Tibial nerve (tissue), 4 donors: ENCODE measurements around the gene LZTFL1. TPM values are rescaled to one million over a fixed set of nuclear protein-coding genes. Genes with fewer than 3 reads are reported as not detected.

Experiments used
- DNase-seq, 2 donors: peaks; one replicate each; pipeline ENCODE4 v3.0.0-alpha.2; 2019; ENCODE audit warnings: low spot score in 2 of 2
- H3K27ac ChIP-seq, 4 donors: fragments of 200-600 bp; sonication (generic) in 3 of 4; one replicate each; pipeline ENCODE4 v1.5.1; 2017 to 2019; ENCODE audit warnings: mild to moderate bottlenecking in 1 of 4
- H3K27me3 ChIP-seq, 2 donors: fragments of 200-600 bp; sonication (generic) in 1 of 2; one replicate each; pipeline versions ENCODE4 v1.5.1 to v1.6.0; 2017 to 2019
- H3K36me3 ChIP-seq, 3 donors: fragments of 200-600 bp; sonication (generic); one replicate each; pipeline ENCODE4 v1.5.1; 2018 to 2019
- H3K4me1 ChIP-seq, 4 donors: fragments of 200-600 bp; sonication (generic) in 3 of 4; one replicate each; pipeline ENCODE4 v1.5.1; 2017 to 2019
- H3K4me3 ChIP-seq, 4 donors: fragments of 200-600 bp; sonication (generic) in 3 of 4; one replicate each; pipeline ENCODE4 v1.5.1; 2017 to 2019; ENCODE audit warnings: mild to moderate bottlenecking in 1 of 4, moderate library complexity in 1 of 4
- H3K9me3 ChIP-seq, 4 donors: fragments of 200-600 bp; sonication (generic) in 3 of 4; one replicate each; pipeline ENCODE4 v1.5.1; 2017 to 2019
- EP300 ChIP-seq, 2 donors: sonication (generic); formaldehyde crosslinking; IDR thresholded peaks; one replicate each; pipeline ENCODE4 v1.6.1; 2017; ENCODE audit warnings: antibody characterized with exemption in 2 of 2, mild to moderate bottlenecking in 1 of 2
- POLR2A ChIP-seq, 2 donors: fragments of 450-650 bp; IDR thresholded peaks; one replicate each; pipeline ENCODE4 v1.6.1; 2017; ENCODE audit warnings: antibody characterized with exemption in 2 of 2, mild to moderate bottlenecking in 2 of 2, moderate library complexity in 2 of 2
- WGBS, 2 donors: methylation state at CpG; one replicate each; pipeline ENCODE4 v1.1.5; 2018; 5-methylcytosine and 5-hydroxymethylcytosine counted together
- total RNA-seq, 4 donors: library from RNA; depleted of rRNA; stranded (reverse); fragments of >200 nt; gene quantifications; one replicate each; pipeline ENCODE4 v1.1.0, GENCODE V29; 2016
- TF ChIP-seq, protein P1 (sequence below), 5 experiments: fragments of 200-600 bp in 3 of 5; fragments of 450-650 bp in 2 of 5; sonication (generic) in 3 of 5; IDR thresholded peaks; one replicate each; pipeline ENCODE4 v1.5.1; 2016 to 2019; ENCODE audit warnings: antibody characterized with exemption in 5 of 5, mild to moderate bottlenecking in 3 of 5, moderate library complexity in 2 of 5

Gene LZTFL1
- total RNA-seq, 4 donors from 2014 or later, result 12.6 to 32.2 (median 21.3) TPM

GRCh38 chr3:45852828-45853227 is 10.9 kb upstream of the LZTFL1 start:
- Histone ChIP-seq H3K4me1 (no peaks in the 10 kb centered on the region), H3K9me3 (peaks cover 0 to 12% (median 3%) of the 10 kb centered on the region in 4 donors), H3K27ac (no peak overlapping the region), H3K4me3 (no peak overlapping the region), H3K36me3 (no peaks in the 10 kb centered on the region), H3K27me3 (peaks cover 0 to 9% of the 10 kb centered on the region in 2 donors)
- no peak for DNase-seq
- WGBS, 2 donors, result 85 to 86% methylated on average over 2 of the region's 2 CpGs
- no peak for TF ChIP-seq EP300 (IDR thresholded peaks at IDR 0.05)
- no peak for TF ChIP-seq POLR2A (IDR thresholded peaks at IDR 0.05)
- TF ChIP-seq, protein P1, sequence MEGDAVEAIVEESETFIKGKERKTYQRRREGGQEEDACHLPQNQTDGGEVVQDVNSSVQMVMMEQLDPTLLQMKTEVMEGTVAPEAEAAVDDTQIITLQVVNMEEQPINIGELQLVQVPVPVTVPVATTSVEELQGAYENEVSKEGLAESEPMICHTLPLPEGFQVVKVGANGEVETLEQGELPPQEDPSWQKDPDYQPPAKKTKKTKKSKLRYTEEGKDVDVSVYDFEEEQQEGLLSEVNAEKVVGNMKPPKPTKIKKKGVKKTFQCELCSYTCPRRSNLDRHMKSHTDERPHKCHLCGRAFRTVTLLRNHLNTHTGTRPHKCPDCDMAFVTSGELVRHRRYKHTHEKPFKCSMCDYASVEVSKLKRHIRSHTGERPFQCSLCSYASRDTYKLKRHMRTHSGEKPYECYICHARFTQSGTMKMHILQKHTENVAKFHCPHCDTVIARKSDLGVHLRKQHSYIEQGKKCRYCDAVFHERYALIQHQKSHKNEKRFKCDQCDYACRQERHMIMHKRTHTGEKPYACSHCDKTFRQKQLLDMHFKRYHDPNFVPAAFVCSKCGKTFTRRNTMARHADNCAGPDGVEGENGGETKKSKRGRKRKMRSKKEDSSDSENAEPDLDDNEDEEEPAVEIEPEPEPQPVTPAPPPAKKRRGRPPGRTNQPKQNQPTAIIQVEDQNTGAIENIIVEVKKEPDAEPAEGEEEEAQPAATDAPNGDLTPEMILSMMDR (IDR thresholded peaks at IDR 0.05), result no peak

DNA sequence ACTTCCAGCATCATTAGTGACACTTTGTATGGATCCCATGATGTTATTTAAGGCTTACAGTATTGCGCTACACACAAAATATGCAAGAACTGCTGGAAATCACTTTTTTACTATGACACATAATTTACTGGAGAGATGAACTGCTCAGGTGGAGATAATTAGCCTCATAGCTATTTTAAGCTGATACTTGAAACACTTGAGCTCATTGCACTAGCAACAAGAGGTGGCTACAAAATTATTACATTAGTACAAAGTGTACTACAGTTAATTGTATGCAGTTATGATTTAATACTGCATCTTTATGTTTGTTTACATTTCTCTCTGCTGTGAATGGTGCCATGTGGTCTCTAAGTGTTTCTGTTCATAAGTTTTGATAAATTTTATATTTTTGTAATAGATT is 6.5 kb upstream of the LZTFL1 start:
- Histone ChIP-seq H3K4me3 (no peak overlapping the region), H3K27me3 (peaks cover 0 to 9% of the 10 kb centered on the region in 2 donors), H3K27ac (no peak overlapping the region), H3K9me3 (no peaks in the 10 kb centered on the region), H3K4me1 (no peaks in the 10 kb centered on the region), H3K36me3 (no peaks in the 10 kb centered on the region)
- TF ChIP-seq POLR2A (IDR thresholded peaks at IDR 0.05) (no peak), EP300 (IDR thresholded peaks at IDR 0.05) (no peak)
- TF ChIP-seq, protein P1 (IDR thresholded peaks at IDR 0.05), result no peak
- 54 to 90% methylated on average over 1 of the region's 1 CpG for WGBS, 2 donors
- no peak for DNase-seq

DNA sequence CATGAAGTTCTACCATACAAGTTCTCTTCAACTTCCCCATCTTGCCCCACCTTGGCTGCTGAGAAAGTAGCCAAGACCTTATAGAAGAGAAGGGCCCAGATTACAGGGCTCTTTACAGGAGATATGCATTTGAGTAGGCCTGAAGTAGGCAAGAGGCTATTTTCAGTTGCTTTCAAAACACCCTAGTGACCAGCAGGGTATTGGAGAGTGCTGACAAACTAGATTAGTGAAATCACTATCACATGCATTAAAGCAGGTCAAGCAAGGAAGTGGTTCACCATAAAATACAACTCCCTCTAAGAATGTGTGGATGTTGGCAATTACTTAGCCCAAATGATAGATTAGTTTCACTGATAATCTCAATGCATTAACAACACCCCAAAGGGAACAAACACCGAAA is 2.7 kb upstream of the LZTFL1 start:
- no peak overlapping the region for H3K4me3 ChIP-seq
- TF ChIP-seq, protein P1 (IDR thresholded peaks at IDR 0.05), result no peak
- TF ChIP-seq POLR2A (IDR thresholded peaks at IDR 0.05), result no peak
- TF ChIP-seq EP300 (IDR thresholded peaks at IDR 0.05), result no peak
- no peak overlapping the region for H3K27ac ChIP-seq
- H3K27me3 ChIP-seq, result no peaks in the 10 kb centered on the region
- H3K9me3 ChIP-seq, result no peaks in the 10 kb centered on the region
- peaks cover 0 to 23% (median 9%) of the 10 kb centered on the region in 4 donors for H3K4me1 ChIP-seq
- DNase-seq, result no peak
- WGBS, 2 donors, result 94 to 98% methylated on average over 1 of the region's 1 CpG
- no peaks in the 10 kb centered on the region for H3K36me3 ChIP-seq

DNA sequence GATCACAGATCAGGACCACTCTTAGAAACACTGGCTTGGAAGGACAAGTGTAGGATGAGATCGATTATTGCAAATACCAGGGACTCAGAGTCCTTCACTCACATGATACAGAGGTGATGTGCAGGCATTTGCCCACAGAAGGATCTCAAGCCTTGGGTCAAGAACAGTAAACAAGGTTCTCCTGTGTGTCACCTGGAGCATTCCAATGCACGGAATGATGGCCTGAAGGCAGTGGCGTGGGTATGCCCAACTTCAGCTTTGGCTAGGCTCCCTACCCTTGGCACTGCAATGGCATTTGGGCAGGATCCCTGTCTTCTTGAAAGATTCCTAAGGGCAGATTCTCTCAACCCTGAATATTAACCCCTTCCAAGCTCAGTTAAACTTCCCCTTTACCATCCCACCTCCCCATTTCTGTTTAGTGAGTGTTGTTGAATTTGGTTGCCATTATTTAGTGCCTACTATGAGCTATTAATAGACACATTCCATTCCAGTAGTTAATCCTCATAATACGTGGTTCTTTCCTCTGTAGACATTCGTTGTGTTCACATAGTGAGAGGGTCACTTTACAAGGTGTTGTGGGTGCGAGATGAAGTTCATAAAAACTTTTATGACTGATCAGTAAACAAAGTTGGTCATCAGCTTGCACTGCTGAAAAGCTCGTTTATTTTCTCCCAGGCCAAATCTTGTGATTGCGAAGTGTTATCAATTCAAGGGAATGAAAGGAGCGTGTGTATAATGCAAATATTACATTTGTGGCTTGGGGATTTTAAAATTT is 1.1 kb upstream of the LZTFL1 start:
- Histone ChIP-seq H3K4me1 (peaks cover 0 to 24% (median 9%) of the 10 kb centered on the region in 4 donors), H3K36me3 (peaks cover 0 to 3% (median 0%) of the 10 kb centered on the region in 3 donors), H3K27ac (no peak overlapping the region), H3K27me3 (no peaks in the 10 kb centered on the region), H3K4me3 (no peak overlapping the region), H3K9me3 (no peaks in the 10 kb centered on the region)
- DNase-seq, result no peak
- no peak for TF ChIP-seq EP300 (IDR thresholded peaks at IDR 0.05)
- no peak for TF ChIP-seq POLR2A (IDR thresholded peaks at IDR 0.05)
- TF ChIP-seq, protein P1 (IDR thresholded peaks at IDR 0.05), result no peak
- WGBS, 2 donors, result 86 to 87% methylated on average over 9 of the region's 9 CpGs

DNA sequence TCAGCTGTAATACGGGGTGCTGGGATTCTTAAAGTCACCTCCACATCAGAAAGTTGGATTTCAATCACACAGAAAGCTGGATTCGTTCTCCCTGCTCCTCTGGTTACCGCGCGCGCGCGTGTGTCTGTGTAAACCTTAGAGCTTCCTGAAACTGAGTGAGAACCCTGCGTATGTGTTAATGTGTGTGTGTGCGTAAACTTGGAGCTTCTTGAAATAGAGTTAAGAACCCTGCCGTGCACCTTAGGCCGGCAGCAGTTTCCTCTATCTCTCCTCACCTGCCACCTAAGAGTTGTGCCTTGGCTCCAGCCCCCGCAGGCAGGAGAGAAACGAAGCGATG is 531 bp downstream of the LZTFL1 start:
- 1 to 5% methylated on average over 11 to 15 of the region's 15 CpGs for WGBS, 2 donors
- H3K27ac ChIP-seq, result peak overlapping the region in 2 of 4 donors; percentile 60 to 66

More for the DNA sequence above, 531 bp downstream of the LZTFL1 start:
- no peak for DNase-seq
- TF ChIP-seq, protein P1 (IDR thresholded peaks at IDR 0.05), result no peak
- TF ChIP-seq EP300 (IDR thresholded peaks at IDR 0.05), result no peak
- H3K27me3 ChIP-seq, result no peaks in the 10 kb centered on the region
- H3K4me3 ChIP-seq, result peak overlapping the region; percentile 77 to 93 (median 88)
- H3K36me3 ChIP-seq, result peaks cover 0 to 19% (median 0%) of the 10 kb centered on the region in 3 donors
- H3K4me1 ChIP-seq, result peaks cover 0 to 24% (median 9%) of the 10 kb centered on the region in 4 donors
- H3K9me3 ChIP-seq, result no peaks in the 10 kb centered on the region
